Cerebellar cortex (tissue), 1 donor: ENCODE results near the gene COG8.
"Not testable (repeated sequence)": the region's sequence is repeated elsewhere in the genome, so short reads cannot be mapped to it uniquely, and the experiment has no call there.

ENCODE experiments used
- DNase-seq: peaks from one replicate; pipeline ENCODE4 v3.0.0-alpha.2; 2015; ENCODE audit warnings: low spot score

COG8 gene, protein sequence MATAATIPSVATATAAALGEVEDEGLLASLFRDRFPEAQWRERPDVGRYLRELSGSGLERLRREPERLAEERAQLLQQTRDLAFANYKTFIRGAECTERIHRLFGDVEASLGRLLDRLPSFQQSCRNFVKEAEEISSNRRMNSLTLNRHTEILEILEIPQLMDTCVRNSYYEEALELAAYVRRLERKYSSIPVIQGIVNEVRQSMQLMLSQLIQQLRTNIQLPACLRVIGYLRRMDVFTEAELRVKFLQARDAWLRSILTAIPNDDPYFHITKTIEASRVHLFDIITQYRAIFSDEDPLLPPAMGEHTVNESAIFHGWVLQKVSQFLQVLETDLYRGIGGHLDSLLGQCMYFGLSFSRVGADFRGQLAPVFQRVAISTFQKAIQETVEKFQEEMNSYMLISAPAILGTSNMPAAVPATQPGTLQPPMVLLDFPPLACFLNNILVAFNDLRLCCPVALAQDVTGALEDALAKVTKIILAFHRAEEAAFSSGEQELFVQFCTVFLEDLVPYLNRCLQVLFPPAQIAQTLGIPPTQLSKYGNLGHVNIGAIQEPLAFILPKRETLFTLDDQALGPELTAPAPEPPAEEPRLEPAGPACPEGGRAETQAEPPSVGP

DNA sequence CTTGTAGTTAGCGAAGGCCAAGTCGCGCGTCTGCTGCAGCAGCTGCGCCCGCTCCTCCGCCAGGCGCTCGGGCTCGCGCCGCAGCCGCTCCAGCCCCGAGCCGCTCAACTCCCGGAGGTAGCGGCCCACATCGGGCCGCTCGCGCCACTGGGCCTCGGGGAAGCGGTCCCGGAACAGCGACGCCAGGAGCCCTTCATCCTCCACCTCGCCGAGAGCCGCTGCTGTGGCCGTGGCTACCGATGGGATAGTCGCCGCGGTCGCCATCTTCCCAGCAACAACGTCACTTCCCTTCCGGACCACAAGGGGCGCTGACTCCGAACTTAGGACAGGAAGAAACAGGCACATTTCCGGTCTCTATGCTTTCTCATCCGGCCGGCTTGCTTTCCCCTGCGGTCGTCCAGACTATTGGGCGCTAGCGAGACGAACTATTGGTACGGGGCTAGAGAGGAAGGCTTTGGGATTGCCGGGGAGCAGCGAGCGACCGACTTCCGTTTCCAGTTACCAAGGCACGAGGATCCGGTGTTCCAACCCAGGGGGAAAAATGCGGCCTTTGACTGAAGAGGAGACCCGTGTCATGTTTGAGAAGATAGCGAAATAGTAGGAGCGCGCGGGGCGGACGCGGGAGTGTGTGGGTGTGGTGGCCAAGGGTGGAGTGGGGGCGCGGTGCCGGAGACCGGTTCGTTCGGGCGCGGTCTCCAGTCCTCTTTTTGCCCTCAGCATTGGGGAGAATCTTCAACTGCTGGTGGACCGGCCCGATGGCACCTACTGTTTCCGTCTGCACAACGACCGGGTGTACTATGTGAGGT is at the start of gene COG8, which contains the start of gene NIP7:
Gene COG8 (minus strand): TSS at position 276 of the 806 bp plus-strand sequence. CDS start 12 bp downstream, at position 264.
Gene NIP7 (plus strand): TSS at position 484 of the 806 bp plus-strand sequence. CDS start 58 bp downstream, at position 542.
- DNase-seq = peak; percentile 99

DNA sequence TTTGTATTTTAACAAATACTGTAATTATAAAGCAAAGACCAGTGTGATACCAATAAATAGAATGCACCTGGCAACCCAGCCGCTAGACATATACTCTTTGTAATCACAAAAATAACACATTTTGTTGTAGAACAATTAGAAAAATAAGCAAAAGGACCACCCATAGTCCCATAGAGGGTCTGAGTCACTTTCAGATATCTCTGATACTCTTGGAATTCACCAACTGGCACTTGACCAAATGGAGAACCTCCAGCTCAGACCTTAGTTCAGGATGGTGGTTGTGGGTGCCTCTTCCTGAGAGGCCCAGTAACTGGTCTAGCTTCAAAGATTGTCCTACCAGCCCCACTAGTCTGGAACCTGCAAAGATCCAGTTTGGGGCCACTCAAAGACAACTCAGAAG is 47.2 kb upstream of the COG8 start:
- DNase-seq = no peak

DNA sequence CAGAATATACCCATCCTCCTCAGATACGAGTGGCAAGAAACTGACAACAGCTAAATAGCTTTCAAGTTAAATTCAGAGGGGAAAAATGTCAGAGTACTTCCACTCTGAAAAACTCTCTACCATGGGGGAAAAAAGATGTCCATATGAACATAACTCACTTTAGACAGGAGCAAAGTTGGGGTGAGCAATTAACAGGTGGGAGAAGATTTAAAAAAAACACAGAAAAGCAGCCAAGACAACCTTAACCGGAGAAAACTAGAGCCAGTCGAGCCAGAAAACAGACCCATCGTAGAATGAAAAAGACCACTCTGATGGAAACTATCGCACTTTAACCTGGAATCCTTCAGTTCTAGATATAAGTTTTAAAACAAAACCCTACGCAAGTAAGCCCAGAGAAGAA is 45.6 kb upstream of the COG8 start:
- no peak for DNase-seq

DNA sequence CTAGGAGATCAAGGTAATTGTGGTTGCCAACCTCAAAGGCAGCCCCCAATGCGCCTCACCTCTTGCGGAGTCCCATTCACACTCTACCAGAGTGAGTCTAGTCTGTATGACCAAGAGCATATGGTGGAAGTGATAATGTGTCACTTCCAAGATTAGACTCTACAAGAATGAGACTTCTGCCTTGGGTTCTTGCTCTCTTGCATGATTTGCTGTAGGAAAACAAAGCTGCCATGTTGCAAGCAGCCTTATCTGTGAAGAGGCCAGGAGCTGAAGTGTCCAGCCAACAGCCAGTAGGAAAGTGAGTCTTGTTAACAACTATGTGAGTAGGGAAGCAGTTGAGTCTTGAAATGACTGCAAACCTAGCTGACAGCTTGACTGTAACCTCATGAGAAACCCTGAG is 43.1 kb upstream of the COG8 start:
- no peak for DNase-seq

DNA sequence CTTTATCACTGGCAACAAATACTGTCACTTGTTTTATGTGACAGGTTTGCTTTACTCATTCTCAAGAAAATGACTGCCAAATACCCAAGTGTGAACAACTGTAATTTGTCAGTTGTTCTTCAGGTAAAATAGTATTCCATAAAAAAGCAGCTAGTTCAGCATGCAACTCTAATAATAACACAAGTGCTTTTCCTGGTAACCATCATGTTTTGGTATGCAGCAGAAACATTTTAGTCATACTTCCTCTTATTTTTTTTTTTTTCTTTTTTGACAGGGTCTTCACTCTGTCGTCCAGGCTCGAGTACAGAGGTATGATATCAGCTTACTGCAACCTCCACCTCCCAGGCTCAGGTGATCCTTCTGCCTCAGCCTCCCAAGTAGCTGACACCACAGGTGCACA is 41.9 kb upstream of the COG8 start:
- no peak for DNase-seq

DNA sequence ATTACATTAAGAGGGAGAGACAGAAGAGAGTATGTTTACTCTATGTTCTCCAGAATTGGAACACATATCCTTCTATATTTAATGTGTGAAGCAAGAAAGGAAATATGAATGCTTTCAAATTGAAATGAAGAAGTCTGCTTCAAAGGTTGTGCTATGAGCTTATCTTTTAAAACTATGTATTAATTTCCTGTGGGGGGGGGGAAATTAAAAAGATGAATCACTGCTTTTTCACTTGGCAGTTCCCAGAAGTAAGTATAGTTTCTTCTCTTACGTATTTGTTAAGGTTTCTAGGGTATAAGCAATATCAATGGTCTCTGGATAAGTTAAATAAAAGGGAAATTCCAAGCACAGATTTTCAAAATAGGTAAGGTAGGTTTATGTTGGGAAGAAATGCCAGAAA is 39.4 kb upstream of the COG8 start:
- no peak for DNase-seq

DNA sequence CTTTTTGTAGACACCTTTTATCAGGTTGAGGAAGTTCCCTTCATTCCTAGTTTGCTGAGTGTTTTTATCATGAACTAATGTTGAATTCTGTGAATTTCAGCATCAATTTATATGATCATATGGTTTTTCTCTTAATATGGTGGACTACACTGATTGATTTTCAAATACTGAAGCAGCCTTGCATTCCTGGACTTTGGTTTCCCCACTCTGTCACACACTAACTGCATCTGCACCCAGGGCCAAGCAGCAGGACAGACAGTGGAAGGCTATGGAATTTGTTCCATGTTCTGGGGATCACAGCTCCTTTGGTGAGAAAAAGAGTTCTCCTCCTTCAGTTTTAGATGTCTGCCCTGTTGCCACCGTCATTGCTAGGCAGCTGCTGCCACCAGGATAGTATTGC is 38.7 kb upstream of the COG8 start:
- DNase-seq = no peak

DNA sequence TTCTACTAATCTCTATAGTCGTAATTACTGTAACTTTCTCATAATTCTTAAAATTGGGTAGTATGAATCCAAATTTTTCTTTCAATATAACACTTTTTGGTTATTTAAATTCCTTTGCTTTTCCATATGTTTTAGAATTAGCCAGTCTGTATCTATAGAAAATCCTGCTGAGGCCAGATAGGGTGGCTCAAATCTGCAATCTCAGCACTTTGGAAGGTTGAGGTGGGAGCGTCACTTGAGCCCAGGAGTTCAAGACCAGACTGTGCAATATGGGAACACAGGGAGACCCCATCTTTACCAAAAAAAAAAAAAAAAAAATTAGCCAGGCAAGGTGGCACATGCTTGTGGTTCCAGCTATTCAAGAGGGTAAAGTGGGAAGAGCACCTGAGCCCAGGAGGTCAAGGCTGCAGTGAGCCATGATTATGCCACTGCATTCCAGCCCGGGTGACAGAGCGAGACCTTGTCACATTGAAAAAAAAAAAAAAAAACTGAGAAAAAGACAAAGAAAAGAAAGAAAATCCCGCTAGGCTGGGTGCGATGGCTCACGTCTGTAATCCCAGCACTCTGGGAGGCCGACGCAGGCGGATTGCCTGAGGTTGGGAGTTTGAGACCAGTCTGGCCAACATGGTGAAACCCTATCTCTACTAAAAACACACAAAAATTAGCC is 37.2 kb upstream of the COG8 start:
- DNase-seq = no peak

DNA sequence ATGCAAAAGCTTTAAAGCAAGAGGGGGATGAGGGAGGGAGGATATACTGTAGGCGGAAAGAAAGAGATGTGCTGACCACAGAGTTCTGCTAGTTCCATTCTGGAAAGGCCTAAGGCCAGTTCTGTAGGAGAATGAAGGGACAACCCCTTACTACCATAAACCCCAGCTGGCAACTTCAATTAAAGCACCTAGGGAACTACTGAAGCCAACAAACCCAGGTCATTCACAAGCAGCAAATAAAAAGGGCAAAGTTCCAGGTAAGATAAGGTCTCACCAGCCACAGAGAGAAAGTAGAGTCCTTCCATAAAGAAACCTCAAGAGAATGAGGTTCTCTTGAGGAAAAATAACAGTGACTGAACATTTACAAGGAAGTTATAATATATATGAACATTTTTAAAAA is 33.7 kb upstream of the COG8 start:
- DNase-seq = no peak

DNA sequence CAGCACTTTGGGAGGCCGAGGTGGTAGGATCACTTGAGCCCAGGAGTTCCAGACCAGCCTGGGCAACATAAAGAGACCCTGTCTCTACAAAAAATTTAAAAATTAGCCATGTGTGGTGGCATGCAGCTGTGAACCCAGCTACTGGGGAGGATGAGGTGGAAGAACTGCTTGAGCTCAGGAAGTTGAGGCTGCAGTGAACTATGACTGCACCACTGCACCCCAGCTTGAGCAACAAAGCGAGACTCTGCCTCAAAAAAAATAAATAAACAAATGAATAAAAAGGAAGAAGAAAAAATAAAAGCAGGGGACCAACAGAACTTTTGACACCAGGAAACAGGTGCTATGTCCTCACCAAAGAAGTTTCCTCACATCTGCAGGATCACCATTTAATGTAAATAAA is 32.2 kb upstream of the COG8 start:
- no peak for DNase-seq

DNA sequence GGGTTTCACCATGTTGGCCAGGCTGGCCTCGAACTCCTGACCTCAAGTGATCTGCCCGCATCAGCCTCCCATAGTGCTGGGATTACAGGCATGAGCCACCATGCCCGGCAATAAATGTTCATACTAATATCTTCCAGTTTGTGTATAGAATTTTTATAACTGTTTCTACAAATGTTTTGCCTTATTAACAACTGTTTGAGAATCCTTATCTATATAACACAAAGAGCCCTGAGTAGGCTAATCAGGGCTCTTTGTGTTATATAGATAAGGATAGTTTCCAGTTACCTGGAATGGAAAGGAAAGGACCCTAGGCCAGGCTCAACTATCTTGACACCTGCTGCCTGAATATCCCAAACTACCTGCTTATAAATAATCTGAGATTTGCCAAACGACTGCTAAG is 29.5 kb upstream of the COG8 start:
- no peak for DNase-seq

DNA sequence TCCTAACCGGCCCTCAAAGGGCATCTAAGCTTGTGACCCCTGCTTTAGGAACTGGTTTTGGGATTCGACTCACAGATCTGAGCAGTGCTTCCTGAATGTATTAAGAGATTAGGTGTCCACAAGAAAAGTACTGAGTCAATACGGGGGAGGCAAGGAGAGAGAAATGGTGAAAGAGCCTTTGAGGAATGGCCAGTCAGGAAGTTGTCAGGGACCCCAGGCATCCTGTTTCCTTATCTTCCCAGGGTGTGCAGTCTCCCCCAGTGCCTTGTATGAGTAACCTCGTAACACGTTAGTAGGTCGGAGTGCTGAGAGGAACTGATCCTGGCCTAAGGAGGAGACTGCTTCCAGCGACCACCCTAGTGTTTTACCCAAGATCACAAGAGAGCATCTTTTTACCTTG is 28.6 kb upstream of the COG8 start:
- no peak for DNase-seq

DNA sequence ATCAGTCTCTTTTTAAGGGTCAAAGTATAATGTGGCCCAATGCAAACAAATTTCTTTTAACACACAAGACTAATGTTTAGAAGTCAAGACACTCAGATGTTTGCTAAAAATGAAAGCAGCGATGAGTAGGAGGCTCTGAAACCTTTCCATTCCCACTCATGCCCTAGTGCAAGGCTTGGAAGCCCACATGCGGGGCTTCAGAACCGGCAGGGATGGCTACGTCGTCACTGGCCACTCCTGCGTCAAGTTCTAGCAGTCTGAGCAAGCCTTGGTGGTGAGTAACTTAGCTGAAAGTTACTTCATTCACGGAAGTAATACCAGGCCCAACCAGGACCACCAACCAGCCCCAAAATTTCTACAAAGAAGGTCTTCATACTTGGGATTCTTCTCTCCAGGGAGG is 27.1 kb upstream of the COG8 start:
- DNase-seq = no peak

DNA sequence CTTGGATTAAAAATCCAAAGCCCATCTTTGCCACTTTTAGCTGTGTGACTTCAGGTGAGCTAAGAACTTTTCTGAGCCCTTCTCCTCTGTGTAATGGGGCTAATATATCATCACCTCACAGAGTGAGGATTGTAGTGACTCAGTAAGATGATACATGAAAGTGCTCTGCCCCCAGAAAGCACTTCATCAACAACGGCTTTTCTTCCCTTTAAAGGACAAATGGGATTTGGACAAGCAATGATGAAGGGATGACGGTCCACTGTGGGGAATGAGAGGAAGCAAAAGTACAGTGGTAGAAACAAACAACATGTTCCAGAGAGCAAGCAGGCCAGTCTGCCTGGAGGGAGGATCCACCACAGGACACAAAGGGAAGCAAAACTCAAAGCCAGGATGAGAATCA is 26.5 kb upstream of the COG8 start:
- no peak for DNase-seq

DNA sequence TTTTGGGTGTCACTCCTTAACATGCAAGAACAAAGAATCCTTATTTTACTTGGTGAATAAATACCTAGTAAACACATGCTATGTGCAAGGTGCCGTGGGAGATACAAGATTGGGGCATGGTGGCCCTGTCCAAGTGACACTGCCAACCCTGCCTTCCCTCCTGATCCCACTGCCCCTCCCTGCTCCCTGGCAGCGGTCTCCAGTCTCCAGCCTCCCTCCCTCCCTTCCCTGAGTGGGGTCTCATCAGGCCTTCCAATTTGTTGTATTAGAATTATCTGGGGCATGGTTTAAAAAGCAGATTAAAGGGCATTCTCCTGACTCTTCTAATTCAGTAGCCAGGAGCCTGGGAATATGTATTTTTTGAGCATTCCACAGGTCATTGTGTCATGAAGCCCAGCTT is 24.7 kb upstream of the COG8 start:
- no peak for DNase-seq

DNA sequence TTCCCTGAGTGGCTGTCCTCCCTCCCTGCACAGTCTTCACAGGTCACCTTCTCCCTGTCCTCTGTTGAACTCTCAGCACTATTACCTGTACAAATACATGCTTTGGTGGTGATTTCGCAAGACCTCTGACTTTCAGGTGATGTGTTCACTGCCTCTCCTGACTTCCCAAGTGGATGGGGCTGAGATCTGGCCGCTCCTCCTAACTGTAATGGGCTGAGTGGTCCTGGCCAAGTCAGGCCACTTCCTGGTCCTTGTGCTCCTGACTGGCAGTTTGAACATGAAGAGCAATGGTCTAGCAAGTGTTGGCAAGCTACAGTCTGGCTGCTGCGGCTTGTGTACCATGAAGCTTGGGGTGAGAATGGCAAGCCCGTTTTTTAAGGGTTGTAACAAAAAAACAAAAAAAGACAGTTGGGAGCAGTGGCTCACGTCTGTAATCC is 23.9 kb upstream of the COG8 start:
- no peak for DNase-seq

DNA sequence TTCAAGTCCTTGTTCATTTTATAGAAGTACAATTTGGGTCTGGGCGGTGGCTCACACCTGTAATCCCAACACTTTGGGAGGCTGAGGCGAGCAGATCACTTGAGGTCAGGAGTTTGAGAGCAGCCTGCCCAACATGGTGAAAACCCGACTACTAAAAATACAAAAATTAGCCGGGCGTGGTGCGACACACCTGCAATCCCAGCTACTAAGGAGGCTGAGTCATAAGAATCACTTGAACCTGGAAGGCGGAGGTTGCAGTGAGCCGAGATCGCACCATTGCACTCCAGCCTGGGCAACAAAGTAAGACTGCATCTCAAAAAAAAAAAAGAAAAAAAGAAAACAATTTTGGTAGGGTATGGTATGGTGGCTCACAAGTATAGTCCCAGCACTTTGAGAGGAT is 20.7 kb upstream of the COG8 start:
- not testable (repeated sequence) for DNase-seq

DNA sequence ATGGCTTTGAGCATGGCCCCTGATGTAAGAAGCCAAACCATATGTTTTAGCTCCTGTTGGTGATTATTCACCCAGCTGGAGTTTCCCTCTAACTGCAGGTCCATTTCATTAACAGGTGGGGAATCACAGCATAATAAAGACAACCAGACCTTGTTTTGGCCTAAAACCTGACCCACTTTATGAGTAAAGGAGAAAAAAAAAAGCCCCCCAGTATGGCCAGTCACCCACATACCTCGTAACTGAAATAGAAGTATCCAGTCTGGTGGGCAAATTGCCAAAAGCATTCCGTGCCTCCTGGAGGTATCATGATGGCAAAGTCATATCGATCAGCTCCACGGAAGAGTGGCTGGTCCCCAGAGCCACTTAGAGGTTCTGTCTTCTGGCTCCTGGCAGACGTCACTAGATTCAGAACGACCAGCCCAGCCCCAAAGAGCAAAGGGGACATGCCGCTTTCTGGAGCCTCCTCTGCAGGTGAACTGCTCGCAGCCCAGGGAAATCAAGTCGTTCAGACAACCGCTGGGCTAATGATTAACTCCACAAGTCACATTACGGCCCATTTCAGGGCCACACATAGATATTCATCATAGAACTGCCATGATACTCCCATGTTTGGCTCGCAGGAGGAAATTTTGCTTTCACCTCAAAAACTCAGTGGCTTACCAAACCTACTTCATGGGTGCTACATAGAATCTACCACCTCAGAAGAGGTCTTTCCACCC is 12.1 kb upstream of the COG8 start, which contains the start of gene TMED6:
Gene TMED6 (minus strand): TSS at position 478 of the 719 bp plus-strand sequence. CDS start 33 bp downstream, at position 445.
- peak; percentile 57 for DNase-seq

DNA sequence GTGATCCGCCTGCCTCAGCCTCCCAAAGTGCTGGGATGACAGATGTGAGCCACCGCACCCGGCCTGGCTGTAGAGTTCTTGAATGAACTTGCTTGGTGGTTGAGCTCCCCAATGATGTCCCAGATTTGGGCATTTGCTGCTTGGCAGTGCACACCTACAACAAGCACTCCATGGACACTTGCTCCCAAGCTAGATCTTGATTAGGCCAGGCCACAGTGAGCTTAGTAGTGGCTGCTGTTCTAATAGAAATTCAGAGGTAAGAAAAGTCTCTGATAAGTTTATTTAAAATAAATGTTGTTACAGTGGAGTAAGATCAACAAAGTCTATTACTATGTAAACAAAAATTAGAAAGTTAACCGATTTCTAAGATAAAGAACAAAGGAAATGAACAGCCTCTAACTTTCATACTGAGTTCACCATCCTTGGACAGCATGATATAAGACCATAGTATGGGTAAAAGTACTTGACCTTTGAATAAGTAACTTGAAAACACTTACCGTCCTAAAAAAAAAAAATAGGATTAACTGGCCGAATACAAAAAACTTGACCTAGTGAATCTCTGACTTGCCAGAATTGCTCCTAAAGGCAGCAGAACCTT is 11.3 kb upstream of the COG8 start:
- DNase-seq = no peak

DNA sequence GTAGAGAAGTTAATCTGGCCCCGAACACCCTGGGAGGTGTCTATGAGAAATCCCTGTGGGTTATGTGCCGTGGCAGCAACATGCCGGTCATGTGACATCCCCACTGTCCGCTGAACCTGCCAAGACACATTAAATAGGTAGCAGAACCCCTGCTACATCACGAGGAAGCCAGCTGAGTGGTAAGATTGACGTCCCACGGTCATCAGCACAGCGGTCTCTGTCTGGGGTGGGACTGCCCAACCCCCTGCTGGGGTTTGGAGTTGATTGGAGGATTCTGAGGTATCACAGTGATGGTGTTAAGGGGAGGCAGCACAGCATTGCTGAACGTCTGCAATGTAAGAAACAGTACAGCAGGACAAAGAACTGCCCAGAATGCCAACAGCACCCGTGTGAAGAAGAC is 10.2 kb upstream of the COG8 start:
- DNase-seq = no peak

DNA sequence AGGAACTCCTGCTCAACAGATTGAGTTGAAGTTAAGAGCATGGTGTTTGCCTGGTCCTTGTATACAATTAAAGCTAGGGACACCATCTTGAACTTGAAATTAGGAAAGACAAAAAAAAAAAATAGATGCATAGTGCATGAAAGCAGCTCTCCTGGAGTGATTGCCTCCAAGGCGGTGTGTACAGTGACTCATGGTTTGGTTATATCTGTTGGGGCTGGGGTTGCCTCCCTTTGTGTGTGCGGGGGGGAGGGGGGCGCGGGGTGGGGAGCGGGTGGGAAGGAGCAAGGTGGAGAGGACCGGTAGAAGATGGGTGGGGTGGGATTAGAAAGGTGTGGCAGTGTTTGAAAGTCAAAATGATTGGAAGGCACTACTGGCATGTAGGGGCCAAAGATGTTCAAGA is 8.9 kb upstream of the COG8 start:
- no peak for DNase-seq
